Lower leg skin (tissue), 3 donors: ENCODE results near the gene ATP11B.

ENCODE experiments used
- CTCF ChIP-seq, 3 donors: fragments of 450-650 bp; IDR thresholded peaks; one replicate each; pipeline ENCODE4 v1.5.1; 2016; ENCODE audit warnings: antibody characterized with exemption in 3 of 3, mild to moderate bottlenecking in 3 of 3, moderate library complexity in 2 of 3
- POLR2A ChIP-seq, 2 donors: fragments of 450-650 bp; IDR thresholded peaks; one replicate each; pipeline ENCODE4 v1.6.1; 2016 to 2017; ENCODE audit warnings: antibody characterized with exemption in 2 of 2, mild to moderate bottlenecking in 1 of 2, moderate library complexity in 1 of 2

GRCh38 chr3:182807061-182807460 lies 13.8 kb downstream of the ATP11B start:
- TF ChIP-seq POLR2A (IDR thresholded peaks at IDR 0.05) = no peak
- TF ChIP-seq CTCF (IDR thresholded peaks at IDR 0.05) = no peak
